H1 (cell line): ENCODE data around the gene PAK5. TPM values are rescaled to one million over a fixed set of nuclear protein-coding genes. Genes with fewer than 3 reads are reported as not detected.

Source experiments
- CTCF ChIA-PET: fragments of 300-600 bp; sonication (Branson Sonifier 250); formaldehyde crosslinking; loops from one replicate; lab custom pipeline; 2021; ENCODE audit not compliant: partially characterized antibody; lab: Charles Lee
- POLR2A ChIA-PET: fragments of 300-600 bp; sonication (Branson Sonifier 250); formaldehyde crosslinking; loops from one replicate; lab custom pipeline; 2021; ENCODE audit warnings: inconsistent platforms; ENCODE audit not compliant: partially characterized antibody; lab: Charles Lee
- DNase-seq, 2 experiments: peaks; one replicate each; pipeline versions ENCODE4 v3.0.0 to v3.0.0-alpha.2; 2010 to 2022; ENCODE audit warnings: low spot score in 2 of 2, low read depth in 1 of 2, mixed read lengths in 1 of 2
- FAIRE-seq: peaks from 2 replicates; lab custom pipeline; 2011; peaks lifted over from hg19 to GRCh38; lab: Jason Lieb, UNC
- H2AFZ ChIP-seq: 2 replicates; pipeline ENCODE4 v1.8.1; 2012; ENCODE audit warnings: low read length, inconsistent platforms
- H2AK5ac ChIP-seq: 2 replicates; pipeline ENCODE4 v1.6.1; 2013; ENCODE audit warnings: low read depth, low read length
- H2BK120ac ChIP-seq: replicated peaks from 2 replicates; pipeline ENCODE3; 2013; ENCODE audit warnings: low read depth, low read length, inconsistent platforms
- H2BK12ac ChIP-seq: 2 replicates; pipeline ENCODE4 v1.6.1; 2013; ENCODE audit warnings: low read depth, low read length
- H2BK15ac ChIP-seq: 2 replicates; pipeline ENCODE4 v1.6.1; 2013; ENCODE audit warnings: low read length
- H2BK20ac ChIP-seq: 2 replicates; pipeline ENCODE4 v1.6.1; 2013; ENCODE audit warnings: low read length
- H2BK5ac ChIP-seq: 2 replicates; pipeline ENCODE4 v1.6.1; 2013; ENCODE audit warnings: low read depth, low read length
- H3K14ac ChIP-seq: 2 replicates; pipeline ENCODE4 v1.6.1; 2013; ENCODE audit warnings: inconsistent platforms; ENCODE audit not compliant: insufficient read length
- H3K18ac ChIP-seq: 2 replicates; pipeline ENCODE4 v1.6.1; 2013; ENCODE audit warnings: low read length; ENCODE audit errors: extremely low read depth
- H3K23ac ChIP-seq: 2 replicates; pipeline ENCODE4 v1.6.1; 2013; ENCODE audit warnings: inconsistent platforms; ENCODE audit not compliant: insufficient read length
- H3K23me2 ChIP-seq: 2 replicates; pipeline ENCODE4 v1.6.1; 2013; ENCODE audit warnings: low read depth, low read length
- H3K27ac ChIP-seq: 2 replicates; pipeline ENCODE4 v1.6.1; 2011; ENCODE audit warnings: low read depth, low read length, inconsistent platforms
- H3K27me3 ChIP-seq, 4 experiments: replicated peaks in 1 of 4; 1 replicate in 1 of 4; 2 replicates in 3 of 4; pipeline versions ENCODE4 v1.6.1 to v1.8.1; 2011 to 2013; ENCODE audit warnings: low read length in 3 of 4, mild to moderate bottlenecking in 3 of 4, inconsistent platforms in 2 of 4, mixed read lengths in 2 of 4, moderate library complexity in 1 of 4; ENCODE audit not compliant: control insufficient read depth in 3 of 4, insufficient read depth in 3 of 4; ENCODE audit errors: extremely low read depth in 1 of 4
- H3K36me3 ChIP-seq, 4 experiments: 2 replicates each; pipeline versions ENCODE4 v1.6.1 to v1.8.1; 2011 to 2013; ENCODE audit warnings: mild to moderate bottlenecking in 4 of 4, low read length in 3 of 4, moderate library complexity in 2 of 4, control low read depth in 1 of 4, inconsistent platforms in 1 of 4; ENCODE audit not compliant: insufficient read depth in 4 of 4, control insufficient read depth in 2 of 4
- H3K4ac ChIP-seq: replicated peaks from 2 replicates; pipeline ENCODE3; 2013; ENCODE audit warnings: low read length, low read depth, mixed read lengths, inconsistent platforms; ENCODE audit not compliant: insufficient read length
- H3K4me1 ChIP-seq, 4 experiments: replicated peaks in 1 of 4; 1 replicate in 1 of 4; 2 replicates in 3 of 4; pipeline versions ENCODE4 v1.6.1 to v1.8.1; 2011 to 2013; ENCODE audit warnings: low read length in 3 of 4, inconsistent platforms in 2 of 4, mixed read lengths in 1 of 4; ENCODE audit not compliant: insufficient read depth in 4 of 4, control insufficient read depth in 3 of 4
- H3K4me2 ChIP-seq, 2 experiments: 2 replicates each; pipeline versions ENCODE4 v1.6.1 to v1.8.1; 2011 to 2013; ENCODE audit warnings: low read depth in 2 of 2, low read length in 2 of 2, control low read depth in 1 of 2, inconsistent platforms in 1 of 2, mild to moderate bottlenecking in 1 of 2; ENCODE audit not compliant: insufficient read depth in 1 of 2
- H3K4me3 ChIP-seq, 4 experiments: fragments of 200-600, 300-600 bp in 1 of 4; sonication (generic), shearing (Covaris generic), sonication (Bioruptor Twin) in 1 of 4; 2 replicates each; pipeline versions ENCODE4 v1.5.1 to v1.8.1; 2011 to 2016; ENCODE audit warnings: low read length in 4 of 4, low read depth in 3 of 4, control low read depth in 2 of 4, inconsistent platforms in 2 of 4, mild to moderate bottlenecking in 2 of 4, mixed read lengths in 1 of 4, moderate library complexity in 1 of 4; ENCODE audit not compliant: insufficient read depth in 2 of 4; ENCODE audit errors: extremely low read depth in 1 of 4
- H3K56ac ChIP-seq: replicated peaks from 2 replicates; pipeline ENCODE3; 2013; ENCODE audit warnings: low read depth, mild to moderate bottlenecking, mixed read lengths, low read length, inconsistent platforms; ENCODE audit not compliant: insufficient read length
- H3K79me1 ChIP-seq: 2 replicates; pipeline ENCODE4 v1.6.1; 2013; ENCODE audit warnings: low read depth, low read length, control low read depth
- H3K79me2 ChIP-seq, 2 experiments: 2 replicates each; pipeline versions ENCODE4 v1.6.1 to v1.8.1; 2012 to 2013; ENCODE audit warnings: low read length in 2 of 2, mild to moderate bottlenecking in 2 of 2, inconsistent platforms in 1 of 2; ENCODE audit not compliant: insufficient read depth in 2 of 2, control insufficient read depth in 1 of 2
- H3K9ac ChIP-seq, 4 experiments: replicated peaks in 1 of 4; 1 replicate in 1 of 4; 2 replicates in 3 of 4; pipeline versions ENCODE4 v1.6.1 to v1.8.1; 2011 to 2013; ENCODE audit warnings: low read depth in 3 of 4, low read length in 3 of 4, control low read depth in 2 of 4, mild to moderate bottlenecking in 2 of 4, moderate library complexity in 2 of 4, inconsistent platforms in 1 of 4; ENCODE audit errors: extremely low read depth in 1 of 4
- H3K9me3 ChIP-seq, 2 experiments: 2 replicates each; pipeline versions ENCODE4 v1.6.1 to v1.8.1; 2012 to 2013; ENCODE audit warnings: mild to moderate bottlenecking in 2 of 2, moderate library complexity in 2 of 2, control low read depth in 1 of 2, inconsistent platforms in 1 of 2, low read depth in 1 of 2, low read length in 1 of 2, mixed read lengths in 1 of 2; ENCODE audit not compliant: insufficient read depth in 2 of 2
- H4K20me1 ChIP-seq, 2 experiments: replicated peaks in 1 of 2; 2 replicates each; pipeline versions ENCODE3 to v1.8.1; 2011 to 2013; ENCODE audit warnings: inconsistent platforms in 2 of 2, low read length in 2 of 2, mild to moderate bottlenecking in 1 of 2; ENCODE audit not compliant: insufficient read depth in 2 of 2, control insufficient read depth in 1 of 2
- H4K5ac ChIP-seq: 2 replicates; pipeline ENCODE4 v1.6.1; 2013; ENCODE audit warnings: low read length, low read depth, mixed read lengths, inconsistent platforms; ENCODE audit not compliant: insufficient read length
- H4K8ac ChIP-seq: 2 replicates; pipeline ENCODE4 v1.8.0; 2013; ENCODE audit warnings: mild to moderate bottlenecking, moderate library complexity, low read length, inconsistent platforms; ENCODE audit not compliant: insufficient read depth; ENCODE audit errors: extremely low read depth
- H4K91ac ChIP-seq: replicated peaks from 2 replicates; pipeline ENCODE3; 2013; ENCODE audit warnings: low read length, mixed read lengths, inconsistent platforms; ENCODE audit not compliant: insufficient read length
- CBX5 ChIP-seq: fragments of 300-800, 300-1000 bp; sonication (generic); IDR thresholded peaks from 2 replicates; pipeline ENCODE4 v1.7.1; 2016; ENCODE audit warnings: antibody characterized with exemption, low read length, low read depth
- CHD1 ChIP-seq: IDR thresholded peaks from 2 replicates; pipeline ENCODE4 v1.6.1; 2012; ENCODE audit warnings: low read depth, low read length, improper control_type of control experiment
- MAFK ChIP-seq: IDR thresholded peaks from 2 replicates; pipeline ENCODE4 v1.6.1; 2012; ENCODE audit warnings: low read depth, mild to moderate bottlenecking, improper control_type of control experiment, low read length
- SIN3A ChIP-seq, 2 experiments: IDR thresholded peaks in 1 of 2; conservative IDR thresholded peaks in 1 of 2; 2 replicates each; pipeline ENCODE4 v1.6.1; 2011 to 2012; ENCODE audit warnings: low read length in 2 of 2, improper control_type of control experiment in 1 of 2, low read depth in 1 of 2, mild to moderate bottlenecking in 1 of 2
- SP1 ChIP-seq: IDR thresholded peaks from 2 replicates; pipeline ENCODE4 v1.6.1; 2011; ENCODE audit warnings: low read depth, low read length
- SP2 ChIP-seq: IDR thresholded peaks from 2 replicates; pipeline ENCODE4 v1.6.1; 2012; ENCODE audit warnings: mild to moderate bottlenecking, low read length, inconsistent platforms
- YY1 ChIP-seq: IDR thresholded peaks from 2 replicates; pipeline ENCODE4 v1.6.1; 2011; ENCODE audit warnings: low read depth, mild to moderate bottlenecking, low read length
- polyA plus RNA-seq, 7 experiments: library from polyadenylated mRNA; depleted of rRNA in 3 of 7; stranded (reverse) in 5 of 7; unstranded in 2 of 7; fragments of >200 nt in 5 of 7; fragments of 200-250 nt in 2 of 7; gene quantifications; 1 replicate in 5 of 7; 2 replicates in 1 of 7; 4 replicates in 1 of 7; pipeline versions ENCODE4 v1.2.1 to v1.2.3, GENCODE V29; 2011 to 2013; ENCODE audit warnings: missing spikeins in 2 of 7, mixed read lengths in 2 of 7
- total RNA-seq: library from RNA; stranded (reverse); fragmentation: NEBNext Ultra II Directional; extraction: Animal tissue kit (Norgen Biotek cat#: 25700); gene quantifications from 2 replicates; pipeline ENCODE4 v1.2.1, GENCODE V29; 2021
- TF ChIP-seq, protein P1 (sequence below): IDR thresholded peaks from 2 replicates; pipeline ENCODE4 v1.6.1; 2012; ENCODE audit warnings: inconsistent platforms

Gene PAK5
- total and polyA plus RNA-seq, 2 of the 8 experiments (the other 6 are each of a cell fraction or from before 2014, with no cell fraction given), result 0.54 to 0.80 TPM

DNA sequence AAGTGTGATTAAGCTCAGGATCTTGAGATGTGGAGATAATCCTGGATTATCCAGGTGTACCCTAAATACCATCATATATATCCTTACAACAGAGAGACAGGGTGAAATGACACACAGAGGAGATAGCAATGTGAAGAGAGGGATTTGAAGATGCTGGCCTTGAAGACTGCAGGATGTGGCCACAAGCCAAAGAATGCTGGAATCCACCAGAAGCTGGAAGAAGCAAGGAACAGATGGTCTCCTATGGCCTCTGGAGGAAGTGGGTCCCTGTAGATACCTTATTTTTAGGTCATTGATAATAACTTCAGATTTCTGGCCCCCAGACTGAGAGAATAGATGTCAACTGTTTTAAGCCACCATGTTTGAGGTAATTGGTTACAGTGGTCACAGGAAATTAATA is 95.0 kb downstream of the PAK5 start:
- Histone ChIP-seq H3K23me2 (no peaks in the 10 kb centered on the region), H3K27me3 (no peaks in the 10 kb centered on the region), H4K5ac (no peak overlapping the region), H3K27ac (no peak overlapping the region), H4K8ac (no peak overlapping the region), H3K18ac (no peak overlapping the region), H2BK12ac (no peak overlapping the region), H3K9me3 (no peaks in the 10 kb centered on the region), H3K79me2 (no peaks in the 10 kb centered on the region), H3K56ac (no peak overlapping the region), H3K36me3 (no peaks in the 10 kb centered on the region), H3K4me3 (no peak overlapping the region), H4K91ac (no peak overlapping the region), H3K4me2 (no peak overlapping the region), H3K4me1 (no peaks in the 10 kb centered on the region), H3K4ac (no peak overlapping the region), H2BK5ac (no peak overlapping the region), H4K20me1 (no peaks in the 10 kb centered on the region), H3K9ac (no peak overlapping the region), H2AK5ac (no peak overlapping the region), H2BK20ac (no peak overlapping the region), H3K79me1 (no peaks in the 10 kb centered on the region), H2BK120ac (no peak overlapping the region), H2BK15ac (no peak overlapping the region), H3K14ac (no peak overlapping the region), H3K23ac (no peak overlapping the region), H2AFZ (no peak overlapping the region)
- ChIA-PET POLR2A (no interaction called here), CTCF (interaction anchor here (0.7 to 1.6 kb wide), 4 partner anchors 10 to 159 kb away, joined by 3 to 5 read pairs (median 3); no protein-coding TSS in a partner anchor)
- TF ChIP-seq SP2 (no peak), CBX5 (no peak), CHD1 (no peak), YY1 (no peak), SP1 (no peak), SIN3A (conservative IDR thresholded peaks at IDR 0.05 in 1 of 2, IDR thresholded peaks at IDR 0.05 in 1 of 2; ENCODE audit: low read depth in 1 of 2, low read length in 2 of 2) (no peak), MAFK (no peak)
- TF ChIP-seq, protein P1, sequence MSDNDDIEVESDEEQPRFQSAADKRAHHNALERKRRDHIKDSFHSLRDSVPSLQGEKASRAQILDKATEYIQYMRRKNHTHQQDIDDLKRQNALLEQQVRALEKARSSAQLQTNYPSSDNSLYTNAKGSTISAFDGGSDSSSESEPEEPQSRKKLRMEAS, result no peak
- no peak for DNase-seq
- no peak for FAIRE-seq
